ENCODE data around the gene WNT7A.

The WNT7A gene

GRCh38 chr3:13792512-13793371 lies 87.1 kb downstream of the WNT7A start:
- no peak for DNase-seq (ENCODE audit: low spot score)

- no peak for DNase-seq (ENCODE audit: low spot score)
Observed at GRCh38 chr3:13792051-13792490, 87.8 kb downstream of the WNT7A start.

GRCh38 chr3:13791198-13792050 lies 88.4 kb downstream of the WNT7A start:
- DNase-seq (ENCODE audit: low spot score): no peak

GRCh38 chr3:13790376-13791197 lies 89.3 kb downstream of the WNT7A start:
- no peak for DNase-seq (ENCODE audit: low spot score)

GRCh38 chr3:13788522-13789424 lies 91.1 kb downstream of the WNT7A start:
- no peak for DNase-seq (ENCODE audit: low spot score)

- DNase-seq (ENCODE audit: low spot score): no peak
Observed at GRCh38 chr3:13787533-13788132, 92.2 kb downstream of the WNT7A start.

- no peak for DNase-seq (ENCODE audit: low spot score)
Observed at GRCh38 chr3:13786811-13787210, 93.1 kb downstream of the WNT7A start.

GRCh38 chr3:13785853-13786436 lies 93.9 kb downstream of the WNT7A start:
- DNase-seq (ENCODE audit: low spot score): no peak

GRCh38 chr3:13785351-13785750 lies 94.5 kb downstream of the WNT7A start:
- DNase-seq (ENCODE audit: low spot score): no peak

GRCh38 chr3:13783476-13783875 lies 96.4 kb downstream of the WNT7A start:
- no peak for DNase-seq (ENCODE audit: low spot score)

GRCh38 chr3:13782501-13782900 lies 97.4 kb downstream of the WNT7A start:
- DNase-seq (ENCODE audit: low spot score): no peak

GRCh38 chr3:13781417-13781816 lies 98.5 kb downstream of the WNT7A start:
- no peak for DNase-seq (ENCODE audit: low spot score)

GRCh38 chr3:13780432-13781176 lies 99.3 kb downstream of the WNT7A start:
- DNase-seq (ENCODE audit: low spot score): no peak

- no peak for DNase-seq (ENCODE audit: low spot score)
Observed at GRCh38 chr3:13776253-13777050, 103.4 kb downstream of the WNT7A start.

GRCh38 chr3:13772885-13773745 lies 106.8 kb downstream of the WNT7A start:
- DNase-seq (ENCODE audit: low spot score): no peak

- no peak for DNase-seq (ENCODE audit: low spot score)
Observed at GRCh38 chr3:13772321-13772745, 107.5 kb downstream of the WNT7A start.

- DNase-seq (ENCODE audit: low spot score): no peak
Observed at GRCh38 chr3:13771496-13771895, 108.4 kb downstream of the WNT7A start.

Data from hepatic stellate cell (primary cell).